ENCODE results near the gene EN1. TPM values are rescaled to one million over a fixed set of nuclear protein-coding genes. Genes with fewer than 3 reads are reported as not detected.

Gene EN1
- total RNA-seq, 1 experiment from 2014 or later, result not detected

- Histone ChIP-seq H3K27me3 (ENCODE audit: insufficient read depth, low read depth) (peaks cover 23% of the 10 kb centered on the region), H3K27ac (no peak overlapping the region), H3K79me2 (ENCODE audit: low read depth) (no peaks in the 10 kb centered on the region), H3K9me2 (ENCODE audit: insufficient read depth) (no peaks in the 10 kb centered on the region), H4K20me1 (ENCODE audit: insufficient read depth) (no peaks in the 10 kb centered on the region), H3K4me3 (no peak overlapping the region), H3K4me2 (no peak overlapping the region), H2AFZ (no peak overlapping the region), H3K36me3 (ENCODE audit: low read depth) (no peaks in the 10 kb centered on the region), H3F3A (ENCODE audit: insufficient read depth, low read depth) (no peaks in the 10 kb centered on the region), H3K4me1 (replicated peaks; ENCODE audit: insufficient read depth) (no peaks in the 10 kb centered on the region), H3K9me3 (ENCODE audit: insufficient read depth, low read depth) (no peaks in the 10 kb centered on the region)
- no peak for DNase-seq
- POLR2A ChIA-PET (ENCODE audit: unreplicated experiment), result no interaction called here
- no peak for TF ChIP-seq CTCF (conservative IDR thresholded peaks at IDR 0.05)
- no peak for TF ChIP-seq EZH2 (IDR thresholded peaks at IDR 0.05; ENCODE audit: low read depth)
- CTCF ChIA-PET, result no interaction called here
- intact Hi-C loops (cut with micrococcal nuclease; ENCODE audit: unreplicated experiment), result no loop called here
- no TSS peak for BruUV-seq (replicated peaks)
Measured at GRCh38 chr2:118803012-118803411, 44.4 kb downstream of the EN1 start.

GRCh38 chr2:118801151-118801550 is 46.3 kb downstream of the EN1 start:
- POLR2A ChIA-PET (ENCODE audit: unreplicated experiment), result no interaction called here
- Histone ChIP-seq H3K36me3 (ENCODE audit: low read depth) (no peaks in the 10 kb centered on the region), H3K4me3 (no peak overlapping the region), H3K27ac (no peak overlapping the region), H4K20me1 (ENCODE audit: insufficient read depth) (no peaks in the 10 kb centered on the region), H3K9me2 (ENCODE audit: insufficient read depth) (no peaks in the 10 kb centered on the region), H3K4me1 (replicated peaks; ENCODE audit: insufficient read depth) (no peaks in the 10 kb centered on the region), H3K9me3 (ENCODE audit: insufficient read depth, low read depth) (no peaks in the 10 kb centered on the region), H2AFZ (no peak overlapping the region), H3K79me2 (ENCODE audit: low read depth) (no peaks in the 10 kb centered on the region), H3F3A (ENCODE audit: insufficient read depth, low read depth) (no peaks in the 10 kb centered on the region), H3K27me3 (ENCODE audit: insufficient read depth, low read depth) (peaks cover 41% of the 10 kb centered on the region), H3K4me2 (no peak overlapping the region)
- CTCF ChIA-PET, result no interaction called here
- DNase-seq, result no peak
- TF ChIP-seq EZH2 (IDR thresholded peaks at IDR 0.05; ENCODE audit: low read depth), result no peak
- no peak for TF ChIP-seq CTCF (conservative IDR thresholded peaks at IDR 0.05)
- BruUV-seq (replicated peaks), result no TSS peak
- intact Hi-C loops (cut with micrococcal nuclease; ENCODE audit: unreplicated experiment), result no loop called here

- H3K9me3 ChIP-seq (ENCODE audit: insufficient read depth, low read depth), result no peaks in the 10 kb centered on the region
- no peak overlapping the region for H3K4me2 ChIP-seq
- ChIA-PET CTCF (no interaction called here), POLR2A (ENCODE audit: unreplicated experiment) (no interaction called here)
- TF ChIP-seq CTCF (conservative IDR thresholded peaks at IDR 0.05) (no peak), EZH2 (IDR thresholded peaks at IDR 0.05; ENCODE audit: low read depth) (no peak)
- no peak for DNase-seq
- H3K4me1 ChIP-seq (replicated peaks; ENCODE audit: insufficient read depth), result no peaks in the 10 kb centered on the region
- H3K36me3 ChIP-seq (ENCODE audit: low read depth), result no peaks in the 10 kb centered on the region
- H3K27ac ChIP-seq, result no peak overlapping the region
- no peaks in the 10 kb centered on the region for H3K9me2 ChIP-seq (ENCODE audit: insufficient read depth)
- no peaks in the 10 kb centered on the region for H3F3A ChIP-seq (ENCODE audit: insufficient read depth, low read depth)
- no TSS peak for BruUV-seq (replicated peaks)
- intact Hi-C loops (cut with micrococcal nuclease; ENCODE audit: unreplicated experiment), result no loop called here
- no peak overlapping the region for H2AFZ ChIP-seq
- no peaks in the 10 kb centered on the region for H3K79me2 ChIP-seq (ENCODE audit: low read depth)
- no peaks in the 10 kb centered on the region for H4K20me1 ChIP-seq (ENCODE audit: insufficient read depth)
- no peak overlapping the region for H3K4me3 ChIP-seq
- H3K27me3 ChIP-seq (ENCODE audit: insufficient read depth, low read depth), result peaks cover 45% of the 10 kb centered on the region
Measured at GRCh38 chr2:118800736-118801135, 46.7 kb downstream of the EN1 start.

Measured in PC-9 (cell line).